GM12864 (cell line): Measurements from ENCODE around the gene COLQ.

Experiments used
- DNase-seq: peaks from one replicate; pipeline ENCODE4 v3.0.0-alpha.2; 2011; ENCODE audit warnings: low read depth
- H3K4me3 ChIP-seq: 2 replicates; pipeline ENCODE4 v1.5.1; 2011; ENCODE audit warnings: mild to moderate bottlenecking, low read depth, low read length, control low read depth
- CTCF ChIP-seq: IDR thresholded peaks from 2 replicates; pipeline ENCODE4 v1.5.1; 2011; ENCODE audit warnings: low read depth, mild to moderate bottlenecking, moderate library complexity, low read length, control low read depth, inconsistent platforms; ENCODE audit errors: missing control alignments

COLQ gene

GRCh38 chr3:15521573-15521965 is at the start of gene COLQ:
COLQ (minus strand) TSS chr3:15521706; CDS start chr3:15521625, 81 bp downstream.
- no peak within 1 kb of the TSS for H3K4me3 ChIP-seq
- no peak for DNase-seq
- no peak for TF ChIP-seq CTCF

GRCh38 chr3:15563190-15563589 is 41.7 kb upstream of the COLQ start:
- no peak for DNase-seq
- no peak overlapping the region for H3K4me3 ChIP-seq
- TF ChIP-seq CTCF, result no peak

GRCh38 chr3:15562560-15562959 is 41.1 kb upstream of the COLQ start:
- no peak for DNase-seq
- no peak overlapping the region for H3K4me3 ChIP-seq
- TF ChIP-seq CTCF, result no peak

GRCh38 chr3:15558581-15558980 is 37.1 kb upstream of the COLQ start:
- DNase-seq, result no peak
- no peak for TF ChIP-seq CTCF
- no peak overlapping the region for H3K4me3 ChIP-seq

GRCh38 chr3:15557511-15557946 is 36.0 kb upstream of the COLQ start:
- no peak overlapping the region for H3K4me3 ChIP-seq
- DNase-seq, result peak; percentile 47
- peak; percentile 60 for TF ChIP-seq CTCF

- TF ChIP-seq CTCF, result no peak
- DNase-seq, result peak; percentile 79
- no peak overlapping the region for H3K4me3 ChIP-seq
Measured at GRCh38 chr3:15556512-15556911, 35.0 kb upstream of the COLQ start.

GRCh38 chr3:15553749-15554148 is 32.2 kb upstream of the COLQ start:
- H3K4me3 ChIP-seq, result no peak overlapping the region
- TF ChIP-seq CTCF, result no peak
- no peak for DNase-seq
